Activated CD8-positive, alpha-beta memory T cell treated with anti-CD3 and anti-CD28 coated beads, Interleukin-2, amount 50 U/mL, for 24 hours (primary cell): ENCODE results near the gene ANAPC15.
A peak's percentile ranks its signal among the peaks of the same experiment; 100 is the strongest.

Experiments
- DNase-seq: peaks from one replicate; pipeline ENCODE4 v3.0.0-alpha.2; 2020; ENCODE audit errors: extremely low read depth

The ANAPC15 gene

DNA sequence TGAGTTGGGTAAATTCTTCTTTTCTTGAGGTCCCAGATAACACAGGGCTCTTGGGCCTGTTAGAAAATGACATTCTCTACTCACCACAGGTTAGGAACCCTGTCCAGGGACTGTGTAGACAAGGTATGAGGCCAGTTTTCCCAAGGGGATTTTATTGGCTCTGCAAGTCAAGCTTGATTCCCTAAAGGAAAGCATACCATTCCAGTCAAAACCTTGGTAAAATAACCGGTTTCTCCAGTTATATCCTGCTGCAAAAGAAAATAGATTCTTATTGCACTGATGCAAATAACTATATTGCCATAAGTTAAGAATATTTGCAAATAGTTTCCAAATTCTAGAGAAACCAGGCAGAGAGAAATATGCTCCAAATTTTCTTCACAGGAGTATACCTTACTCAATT lies 13.5 kb upstream of the ANAPC15 start:
- no peak for DNase-seq

- no peak for DNase-seq
Measured at GRCh38 chr11:72124046-72124445, 11.6 kb upstream of the ANAPC15 start.

- DNase-seq, result no peak
Measured at GRCh38 chr11:72123117-72123653, 10.7 kb upstream of the ANAPC15 start.

DNA sequence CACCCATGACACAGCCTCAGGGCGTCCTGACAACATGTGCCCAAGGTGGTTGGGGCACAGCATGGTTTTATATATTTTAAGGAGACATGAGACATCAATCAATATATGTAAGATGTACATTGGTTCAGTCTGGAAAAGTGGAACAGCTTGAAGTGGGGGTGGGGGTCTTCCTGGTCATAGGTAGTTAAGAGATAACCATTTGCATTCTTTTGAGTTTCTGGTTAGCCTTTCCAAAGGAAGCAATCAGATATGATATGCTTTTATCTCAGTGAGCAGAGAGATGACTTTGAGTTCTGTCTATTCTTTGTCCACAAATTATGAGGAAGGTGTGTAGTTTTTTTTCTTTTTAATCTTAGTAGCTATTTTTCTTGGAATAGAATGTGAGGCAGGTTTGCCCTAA lies 10.1 kb upstream of the ANAPC15 start:
- DNase-seq, result no peak

DNA sequence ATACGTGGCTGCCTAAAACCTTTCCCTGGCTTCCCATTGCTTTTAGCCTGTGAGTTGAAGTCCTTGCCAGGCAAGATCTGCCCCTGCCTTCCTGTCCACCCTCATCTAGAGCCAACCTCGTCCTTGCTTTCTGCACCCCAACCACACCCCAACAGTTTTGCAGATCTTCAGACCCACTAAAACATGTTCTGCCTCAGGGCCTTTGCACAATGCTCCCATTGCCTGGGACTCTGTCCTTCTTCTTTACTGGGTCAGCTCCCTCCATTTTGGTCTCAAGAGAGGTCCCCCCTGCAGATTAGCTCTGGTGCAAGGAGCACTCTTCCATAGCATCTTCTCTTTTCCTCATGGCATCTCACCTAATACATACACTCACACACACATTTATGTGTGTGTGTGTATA lies 8.4 kb upstream of the ANAPC15 start:
- DNase-seq, result no peak

- DNase-seq, result no peak
Measured at GRCh38 chr11:72119198-72119597, 6.7 kb upstream of the ANAPC15 start.

GRCh38 chr11:72116019-72116755 lies 3.7 kb upstream of the ANAPC15 start:
- DNase-seq, result no peak

DNA sequence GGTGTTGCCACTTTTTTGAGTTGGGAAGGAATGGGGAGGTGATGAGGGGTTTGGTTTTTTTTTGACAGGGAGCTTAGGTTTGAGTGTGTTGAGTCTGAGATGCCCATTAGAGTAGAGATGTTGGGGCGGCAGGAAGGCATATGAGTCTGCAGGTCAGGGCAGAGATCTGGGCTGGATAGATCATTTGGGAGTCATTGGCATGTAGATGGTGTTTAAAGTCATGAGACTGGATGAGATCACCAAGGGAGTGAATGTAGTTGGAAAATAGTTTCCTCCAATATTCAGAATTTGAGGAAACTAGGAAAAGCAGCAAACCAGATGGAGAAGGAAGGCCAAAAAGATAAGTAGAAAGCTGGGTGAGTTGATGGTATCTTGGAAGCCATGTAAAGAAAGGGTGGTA lies 2.1 kb upstream of the ANAPC15 start:
- no peak for DNase-seq

- DNase-seq, result no peak
Measured at GRCh38 chr11:72112978-72113808, 698 bp upstream of the ANAPC15 start.

DNA sequence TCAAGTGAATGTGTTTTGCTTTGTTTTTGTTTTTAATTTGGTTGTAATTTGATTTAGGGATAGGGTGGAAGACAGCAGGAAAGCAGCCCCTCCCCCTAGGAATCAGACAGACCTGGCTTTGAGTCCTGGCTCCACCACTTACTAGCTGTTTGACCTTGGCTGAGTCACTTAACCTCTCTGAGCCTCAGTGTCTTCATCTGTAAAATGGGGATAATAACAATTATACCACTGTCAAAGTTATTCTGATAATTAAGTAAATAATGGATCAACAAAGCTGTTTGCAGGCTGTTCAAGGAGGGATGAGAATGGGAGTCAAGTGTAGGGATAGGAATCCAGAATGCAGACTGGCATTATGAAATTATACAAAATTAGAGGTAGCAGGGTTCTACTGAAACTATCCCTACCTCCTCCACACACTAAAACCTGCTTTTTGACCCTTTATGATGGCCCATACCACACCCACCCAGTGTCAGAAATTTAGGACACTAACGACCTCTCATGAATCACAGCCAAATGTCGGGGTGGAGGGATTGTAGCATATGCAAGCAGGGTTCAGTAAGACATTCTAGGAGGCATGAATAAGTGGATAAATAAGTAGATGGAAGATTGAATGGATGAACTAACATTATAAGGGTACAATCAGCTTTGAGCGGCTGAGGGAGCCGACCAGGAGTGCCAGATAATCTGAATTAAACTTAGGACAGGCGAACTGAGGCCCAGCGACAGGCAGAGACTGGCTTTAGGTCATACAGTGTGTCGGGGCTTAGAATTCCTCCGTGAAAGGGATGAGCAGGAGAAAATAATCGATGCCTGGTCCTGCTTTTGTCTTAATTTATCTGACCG lies 974 bp downstream of the ANAPC15 start:
- DNase-seq, result no peak

DNA sequence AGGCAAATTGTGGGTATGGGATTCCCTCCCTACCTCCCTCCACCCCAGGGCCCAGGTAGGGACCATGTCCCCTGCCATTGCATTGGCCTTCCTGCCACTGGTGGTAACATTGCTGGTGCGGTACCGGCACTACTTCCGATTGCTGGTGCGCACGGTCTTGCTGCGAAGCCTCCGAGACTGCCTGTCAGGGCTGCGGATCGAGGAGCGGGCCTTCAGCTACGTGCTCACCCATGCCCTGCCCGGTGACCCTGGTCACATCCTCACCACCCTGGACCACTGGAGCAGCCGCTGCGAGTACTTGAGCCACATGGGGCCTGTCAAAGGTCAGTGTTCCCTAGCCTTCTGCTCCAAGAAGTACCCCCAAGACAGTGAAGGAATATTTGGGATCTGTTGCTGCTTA lies 6.6 kb downstream of the ANAPC15 start, which contains the start of gene TOMT:
Gene TOMT, plus strand, starts transcription at position 37 of the 400 bp plus-strand sequence. Its CDS starts 28 bp downstream, at position 65.
- DNase-seq, result no peak

DNA sequence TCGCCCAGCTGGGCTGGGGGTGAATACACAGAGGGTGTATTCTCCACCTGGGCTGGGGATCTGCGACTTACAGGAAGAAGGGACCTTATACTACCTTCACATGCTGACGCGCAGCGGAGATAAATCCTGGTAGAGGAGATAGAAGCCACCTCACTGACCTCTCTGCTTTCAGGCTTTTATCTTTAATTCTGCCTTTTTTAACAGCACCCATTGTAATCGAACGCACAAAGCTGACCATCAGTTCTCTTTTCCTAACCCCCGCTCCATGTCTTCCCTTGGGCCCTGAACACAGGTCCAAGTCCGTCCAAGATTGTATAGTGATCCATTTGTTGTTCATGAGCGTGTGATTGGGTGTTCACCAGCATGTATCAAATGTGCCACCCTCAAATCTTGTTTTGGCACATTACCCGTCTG lies 8.7 kb downstream of the ANAPC15 start:
- DNase-seq, result no peak

GRCh38 chr11:72102946-72103753 lies 9.3 kb downstream of the ANAPC15 start, which contains the start of gene LAMTOR1:
LAMTOR1 (minus strand) TSS chr11:72103297; CDS start chr11:72103224, 73 bp downstream.
- DNase-seq, result peak; percentile 99

DNA sequence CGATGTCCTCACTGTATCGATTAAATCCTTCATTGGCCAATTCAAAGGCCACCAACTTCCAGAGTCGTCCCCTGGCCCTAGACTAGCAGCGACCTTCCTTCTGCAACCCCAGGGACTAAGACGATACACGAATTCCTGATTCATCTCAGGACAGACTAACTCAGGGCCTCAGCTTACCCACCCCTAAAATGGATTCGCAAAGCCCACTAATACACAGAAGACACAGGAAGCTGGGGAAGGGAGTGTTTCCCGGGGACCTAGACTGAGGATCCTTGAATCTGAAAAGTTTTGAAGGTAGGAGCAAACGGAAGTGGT lies 9.9 kb downstream of the ANAPC15 start:
- DNase-seq, result no peak

DNA sequence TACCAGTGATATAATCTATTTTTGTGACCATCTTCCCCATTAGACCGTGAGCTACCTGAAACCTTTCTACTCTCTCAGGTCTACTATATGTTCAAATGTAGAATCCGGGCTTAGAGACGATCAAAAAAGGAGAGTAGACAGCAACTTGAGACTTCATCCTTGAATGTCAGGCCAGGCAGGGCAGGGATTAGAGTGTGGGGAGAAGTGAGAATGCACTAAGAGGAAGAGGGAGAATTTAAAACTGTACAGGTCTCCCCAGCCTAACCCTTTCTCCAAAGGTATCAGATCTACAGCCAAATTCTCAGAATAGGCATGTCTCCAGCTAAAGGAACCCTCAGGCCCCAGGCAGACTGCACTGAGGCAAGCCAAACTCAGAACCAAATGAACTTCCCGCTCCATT lies 10.3 kb downstream of the ANAPC15 start:
- DNase-seq, result no peak

DNA sequence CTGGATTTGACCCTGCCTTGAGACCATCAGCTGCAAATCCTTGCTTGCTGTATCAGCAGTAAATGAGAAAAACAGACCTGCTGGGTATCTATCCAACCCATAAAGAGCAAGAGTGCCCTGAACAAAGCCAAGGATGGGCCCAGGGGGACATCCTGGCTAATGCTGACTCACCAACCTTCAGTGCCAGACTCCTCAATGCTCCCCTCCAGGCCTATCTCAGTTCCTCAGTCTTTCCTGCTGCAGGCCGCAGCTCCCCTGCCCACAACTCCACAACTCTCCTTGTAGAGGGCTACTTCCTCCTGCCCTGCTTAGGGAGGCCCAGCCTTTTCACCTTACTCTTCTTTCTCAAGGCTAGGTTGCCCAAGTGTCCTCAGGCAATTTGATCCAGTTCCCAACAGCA lies 12.0 kb downstream of the ANAPC15 start:
- DNase-seq, result no peak

DNA sequence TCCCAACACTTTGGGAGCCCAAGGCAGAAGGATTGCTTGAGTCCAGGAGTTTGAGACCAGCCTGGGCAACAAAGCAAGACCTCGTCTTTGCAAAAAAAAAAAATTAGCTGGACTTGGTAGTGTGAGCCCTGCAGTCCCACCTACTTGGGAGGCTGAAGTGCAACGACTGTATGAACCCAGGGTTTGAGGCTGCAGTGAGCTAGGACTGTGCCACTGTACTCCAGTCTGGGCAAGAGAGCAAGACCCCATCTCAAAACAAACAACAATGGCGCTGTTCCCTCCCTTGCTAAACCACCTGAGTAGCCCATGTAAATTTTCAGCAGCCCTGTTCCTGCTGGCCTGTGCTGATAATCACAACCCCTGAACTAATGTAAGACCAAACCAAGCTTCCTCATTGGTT lies 12.5 kb downstream of the ANAPC15 start:
- DNase-seq, result no peak

DNA sequence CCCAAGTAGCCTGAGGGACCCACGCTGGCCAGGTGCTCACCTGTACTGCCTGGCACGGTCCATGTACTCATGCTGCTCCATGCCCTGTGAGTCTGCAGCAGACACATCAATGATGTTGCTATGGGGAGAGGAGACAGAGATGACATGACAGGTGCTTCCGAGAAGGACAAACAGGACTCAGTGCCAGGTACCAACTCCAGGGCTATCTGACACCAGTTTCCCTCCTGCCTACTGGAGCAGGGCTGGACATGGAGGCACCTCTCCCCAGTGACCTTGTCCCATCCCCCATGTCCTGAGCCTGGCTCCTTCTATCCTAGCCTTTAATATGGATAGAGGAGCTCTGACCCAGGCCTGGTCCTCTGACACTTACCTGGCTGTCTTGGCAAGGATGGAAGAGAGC lies 13.8 kb downstream of the ANAPC15 start:
- DNase-seq, result no peak

- peak; percentile 26 for DNase-seq
Measured at GRCh38 chr11:72091292-72091691, 21.2 kb downstream of the ANAPC15 start.

GRCh38 chr11:72088076-72088808 lies 24.3 kb downstream of the ANAPC15 start:
- no peak for DNase-seq
